ENCODE measurements around the gene UBE3B.
A peak's percentile ranks its signal among the peaks of the same experiment; 100 is the strongest.

UBE3B gene

GRCh38 chr12:109496306-109496705 lies 18.9 kb downstream of the UBE3B start:
- no peak for DNase-seq (ENCODE audit: low spot score)

- no peak for DNase-seq (ENCODE audit: low spot score)
Measured at GRCh38 chr12:109497675-109498074, 20.2 kb downstream of the UBE3B start.

DNA sequence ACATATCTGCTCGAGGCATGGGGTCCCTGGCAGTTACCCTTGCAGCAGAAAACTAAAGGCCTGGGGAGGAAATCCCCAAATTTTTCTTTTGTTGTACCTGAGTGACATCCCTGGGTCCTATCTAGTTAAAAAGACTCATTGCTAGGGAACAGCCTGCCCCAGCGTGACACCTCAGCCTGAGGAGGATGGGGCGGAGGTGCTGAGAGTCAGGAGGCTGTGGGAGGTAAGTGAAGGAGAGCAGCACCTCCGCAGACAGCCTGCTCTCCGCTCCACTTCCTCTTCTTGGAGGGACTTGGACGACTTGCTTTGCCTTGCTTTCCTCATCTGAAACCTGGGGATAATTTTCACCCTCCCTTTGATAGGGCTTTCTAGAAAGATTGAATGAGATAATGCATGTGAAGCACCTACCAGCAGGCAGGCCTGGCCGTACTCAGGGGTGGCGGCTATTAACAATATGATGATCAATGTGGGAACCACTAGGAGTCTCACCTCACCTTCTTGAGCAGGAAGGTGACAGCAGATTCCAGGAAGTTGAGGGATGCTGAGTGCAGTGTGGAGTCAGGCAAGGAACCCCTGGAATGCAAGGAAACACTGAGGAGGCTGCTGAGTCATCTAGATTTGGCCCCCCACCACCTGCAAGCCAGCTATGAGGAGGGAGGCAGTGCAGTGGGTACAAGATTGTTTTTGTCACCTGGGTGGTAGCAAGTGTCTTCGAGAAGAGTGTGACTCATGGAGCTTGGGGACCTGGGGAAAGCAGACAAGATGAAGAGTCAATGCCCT lies 23.2 kb downstream of the UBE3B start:
- no peak for DNase-seq (ENCODE audit: low spot score)

DNA sequence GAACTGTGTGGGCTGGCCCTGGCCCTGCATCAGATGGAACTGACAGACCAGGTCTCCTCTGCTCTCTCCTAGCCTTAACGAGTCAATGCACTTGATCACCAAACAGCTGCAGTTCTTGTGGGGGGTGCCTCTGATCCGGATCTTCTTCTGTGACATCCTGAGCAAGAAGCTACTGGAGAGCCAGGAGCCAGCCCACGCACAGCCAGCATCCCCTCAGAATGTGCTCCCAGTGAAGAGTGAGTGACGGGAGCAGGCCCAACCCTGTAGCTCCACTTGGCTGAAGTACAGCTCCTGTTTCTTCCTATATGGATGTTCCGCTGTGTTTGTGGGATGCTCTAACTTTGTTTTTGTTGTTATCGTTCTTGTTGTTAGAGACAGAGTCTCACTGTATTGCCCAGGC lies 23.9 kb downstream of the UBE3B start:
- no peak for DNase-seq (ENCODE audit: low spot score)

GRCh38 chr12:109502332-109502731 lies 24.9 kb downstream of the UBE3B start:
- DNase-seq (ENCODE audit: low spot score), result no peak

- no peak for DNase-seq (ENCODE audit: low spot score)
Measured at GRCh38 chr12:109503611-109504010, 26.2 kb downstream of the UBE3B start.

- no peak for DNase-seq (ENCODE audit: low spot score)
Measured at GRCh38 chr12:109504068-109504467, 26.6 kb downstream of the UBE3B start.

GRCh38 chr12:109510196-109510595 lies 32.8 kb downstream of the UBE3B start:
- DNase-seq (ENCODE audit: low spot score), result no peak

DNA sequence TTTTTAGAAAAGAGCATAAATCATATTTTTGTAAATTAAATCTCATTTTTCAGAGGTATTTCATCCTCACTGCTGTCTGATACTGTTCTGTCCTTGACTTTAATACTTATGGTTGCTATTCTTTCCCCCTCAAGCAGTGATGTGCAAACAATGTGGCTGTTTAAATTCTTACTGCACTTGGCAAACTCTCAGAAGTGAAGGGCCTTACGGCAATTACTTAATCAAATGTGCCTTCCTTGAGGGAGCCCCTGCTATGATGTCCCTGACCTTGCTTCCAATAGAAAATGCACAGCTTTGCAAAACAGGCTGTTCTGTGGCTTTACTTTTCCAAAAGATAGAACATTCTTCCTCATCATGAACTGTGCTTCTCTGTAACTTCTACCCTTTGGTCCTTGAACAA lies 35.2 kb downstream of the UBE3B start:
- DNase-seq (ENCODE audit: low spot score), result no peak

- no peak for DNase-seq (ENCODE audit: low spot score)
Measured at GRCh38 chr12:109513051-109513450, 35.6 kb downstream of the UBE3B start.

DNA sequence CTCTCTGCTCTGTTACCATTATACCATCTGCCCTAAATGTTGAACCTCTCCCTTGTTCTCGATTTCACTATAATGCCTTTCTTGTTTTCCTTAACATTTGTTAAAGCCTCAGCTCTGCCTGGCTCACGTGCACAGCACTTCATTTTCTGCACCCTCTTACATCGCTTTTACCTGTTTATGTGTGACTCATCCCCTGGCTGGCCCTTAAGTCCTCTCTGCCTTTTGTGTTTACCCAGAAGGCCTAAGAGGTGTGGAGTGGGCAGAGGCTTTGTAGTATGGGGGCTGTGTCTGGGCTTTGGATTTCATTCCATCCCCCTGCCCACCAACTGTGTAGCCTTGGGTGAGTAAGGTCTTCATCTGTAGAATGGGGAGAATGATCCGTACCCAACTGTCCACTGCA lies 36.5 kb downstream of the UBE3B start:
- no peak for DNase-seq (ENCODE audit: low spot score)

GRCh38 chr12:109517619-109518018 lies 40.2 kb downstream of the UBE3B start:
- DNase-seq (ENCODE audit: low spot score), result no peak

GRCh38 chr12:109518820-109519665 lies 41.6 kb downstream of the UBE3B start:
- peak; percentile 77 for DNase-seq (ENCODE audit: low spot score)

DNA sequence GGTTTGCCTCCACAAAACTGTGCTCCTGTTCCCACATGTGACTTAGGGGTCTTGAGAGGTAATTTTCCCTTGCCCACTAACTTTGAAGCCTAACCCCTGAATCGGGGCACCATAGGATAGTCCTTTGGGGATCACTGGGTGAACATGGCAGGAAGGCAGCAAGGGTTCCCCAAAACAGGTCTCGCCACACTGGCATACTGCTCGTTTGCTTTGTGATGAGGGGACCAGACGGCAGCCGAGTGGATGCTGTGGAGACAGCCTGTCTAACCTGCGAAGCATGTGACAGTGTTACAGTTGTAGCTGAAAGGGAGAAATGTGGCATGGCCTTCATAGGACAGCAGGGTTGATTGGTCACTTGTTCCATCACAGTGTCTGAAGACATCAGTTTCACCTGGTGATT lies 42.4 kb downstream of the UBE3B start:
- no peak for DNase-seq (ENCODE audit: low spot score)

DNA sequence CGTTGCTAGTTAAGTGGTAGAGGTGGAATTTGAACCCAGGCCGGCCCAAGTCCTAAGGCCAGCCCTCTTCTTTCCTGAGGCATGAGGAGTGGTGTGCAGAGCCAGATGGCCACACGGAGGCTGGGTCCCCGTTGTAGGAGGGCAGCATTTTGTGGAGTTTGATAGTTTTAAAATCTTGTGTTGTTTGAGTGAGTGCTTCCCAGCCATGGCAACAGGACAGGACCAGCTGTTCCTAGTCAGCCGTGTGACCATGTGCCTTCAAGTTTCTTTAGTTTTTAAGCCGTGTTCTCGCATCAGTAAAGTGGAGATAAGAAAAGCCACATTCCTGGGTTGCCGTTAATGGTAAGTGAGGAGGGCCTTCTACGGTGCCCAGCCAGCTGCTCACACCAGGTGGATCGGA lies 44.4 kb downstream of the UBE3B start:
- no peak for DNase-seq (ENCODE audit: low spot score)

GRCh38 chr12:109523071-109523470 lies 45.6 kb downstream of the UBE3B start:
- peak; percentile 60 for DNase-seq (ENCODE audit: low spot score)

- no peak for DNase-seq (ENCODE audit: low spot score)
Measured at GRCh38 chr12:109523504-109523903, 46.1 kb downstream of the UBE3B start.

DNA sequence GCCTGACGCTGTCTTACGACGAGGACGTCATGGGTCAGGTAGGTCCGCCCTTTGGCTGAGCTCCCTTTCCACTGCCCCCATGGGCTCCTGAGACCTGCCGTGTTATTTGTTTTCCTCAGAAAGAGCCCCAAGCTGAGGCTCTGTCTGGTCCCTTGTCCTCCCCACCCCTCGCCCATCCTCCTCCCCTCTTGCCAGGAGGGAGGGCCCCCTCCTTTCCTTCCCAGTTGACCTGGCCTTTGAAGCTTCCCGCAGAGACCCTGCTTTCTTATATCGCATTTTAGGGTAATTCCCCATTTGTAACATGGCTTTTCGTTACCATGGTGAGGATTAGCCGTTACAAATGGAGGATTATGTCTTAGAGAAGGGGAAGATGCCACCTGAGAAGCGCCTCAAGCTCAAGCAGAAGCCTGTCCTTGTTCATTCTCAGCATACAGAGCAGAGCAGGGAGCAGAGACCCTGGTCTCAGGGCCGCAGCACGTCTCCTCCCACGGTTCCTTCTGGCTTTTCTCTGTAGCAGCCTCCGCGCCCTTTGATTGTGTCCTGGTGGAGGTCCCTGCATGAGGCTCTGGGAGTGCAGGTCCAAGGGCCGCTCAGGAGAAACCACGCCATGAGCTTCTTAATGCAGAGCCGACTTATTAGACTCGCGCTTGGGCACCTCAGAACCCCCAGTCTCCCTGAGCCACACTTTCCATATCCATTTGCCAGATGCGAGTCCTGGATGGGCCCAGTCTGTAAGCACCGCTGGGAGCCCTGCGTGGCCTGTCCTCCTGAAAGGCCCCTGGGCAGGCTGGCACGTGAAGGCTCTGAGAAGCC lies 47.2 kb downstream of the UBE3B start:
- peak; percentile 69 for DNase-seq (ENCODE audit: low spot score)

- DNase-seq (ENCODE audit: low spot score), result no peak
Measured at GRCh38 chr12:109525279-109525585, 47.8 kb downstream of the UBE3B start.

DNA sequence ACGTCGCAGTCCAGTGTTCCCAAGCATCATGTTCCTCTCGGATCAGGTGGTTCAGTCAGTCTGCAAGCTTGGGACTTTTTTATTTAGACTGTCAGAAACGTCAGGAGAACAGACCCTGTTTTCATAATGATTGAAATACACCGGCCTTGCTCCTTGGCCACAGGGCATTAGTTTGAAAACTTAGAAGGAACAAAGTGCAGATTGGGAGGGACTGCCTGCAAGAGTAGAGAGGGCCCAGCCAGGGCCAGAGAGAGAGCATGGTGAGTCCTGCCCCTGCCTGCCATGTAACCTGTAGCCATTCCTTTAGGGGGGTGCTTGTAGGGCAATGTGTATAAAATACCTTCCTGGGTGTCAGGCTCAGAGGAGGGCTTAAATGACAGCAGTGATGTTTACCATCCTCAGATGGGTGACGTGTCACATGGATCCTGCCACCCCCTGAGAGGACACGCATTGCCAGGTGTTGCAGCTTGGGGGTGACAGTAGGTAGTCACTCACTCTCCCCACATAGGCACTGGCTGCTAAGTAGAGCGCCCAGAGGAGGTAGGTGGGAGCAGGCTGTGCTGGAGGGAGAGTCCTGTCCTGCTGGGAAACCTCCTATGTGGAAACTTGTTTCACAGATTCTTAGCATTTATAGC lies 50.2 kb downstream of the UBE3B start:
- no peak for DNase-seq (ENCODE audit: low spot score)

DNA sequence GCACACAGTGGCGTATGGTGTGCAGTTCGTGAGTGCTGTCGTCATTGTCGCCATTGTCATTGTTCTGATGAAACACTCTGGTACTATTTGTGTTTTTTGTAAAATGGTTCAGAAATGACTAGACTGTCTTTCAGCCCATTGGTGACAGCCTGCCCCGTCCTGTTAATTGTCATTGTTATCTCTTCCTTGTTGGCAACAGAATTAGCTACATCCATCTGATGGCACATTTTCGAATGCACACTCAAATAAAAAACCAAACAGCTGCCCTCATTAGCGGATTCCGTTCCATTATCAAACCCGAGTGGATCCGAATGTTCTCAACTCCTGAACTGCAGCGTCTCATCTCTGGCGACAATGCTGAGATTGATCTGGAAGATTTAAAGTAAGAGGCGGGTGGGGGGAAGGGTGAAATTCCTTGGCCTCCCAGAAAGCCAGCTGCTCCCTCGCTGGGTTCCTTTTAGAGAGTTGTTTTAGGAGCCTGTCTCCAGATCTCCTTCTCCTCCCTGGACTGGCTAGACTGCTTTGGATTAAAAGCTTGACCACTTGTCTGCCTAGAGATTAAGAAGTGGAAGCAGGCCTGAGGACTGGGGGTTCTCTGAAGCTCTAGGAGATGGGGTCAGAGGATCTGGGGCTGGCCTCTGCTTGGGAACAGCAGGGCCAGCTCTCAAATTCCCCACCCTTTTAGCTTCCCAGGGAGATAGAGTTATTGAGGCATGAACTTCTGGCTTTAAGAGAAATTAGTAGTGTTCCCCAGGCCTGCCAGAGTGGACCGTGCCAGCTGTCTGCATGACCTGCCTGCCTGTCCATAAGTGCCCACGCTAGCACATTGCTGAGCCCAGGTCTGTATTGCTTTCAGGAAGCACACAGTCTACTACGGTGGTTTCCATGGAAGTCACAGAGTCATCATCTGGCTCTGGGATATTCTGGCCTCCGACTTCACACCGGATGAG lies 52.5 kb downstream of the UBE3B start:
- DNase-seq (ENCODE audit: low spot score), result no peak
